ENCODE results near the gene L1CAM.
"Not testable (repeated sequence)": the region's sequence is repeated elsewhere in the genome, so short reads cannot be mapped to it uniquely, and the experiment has no call there.

The L1CAM gene

DNA sequence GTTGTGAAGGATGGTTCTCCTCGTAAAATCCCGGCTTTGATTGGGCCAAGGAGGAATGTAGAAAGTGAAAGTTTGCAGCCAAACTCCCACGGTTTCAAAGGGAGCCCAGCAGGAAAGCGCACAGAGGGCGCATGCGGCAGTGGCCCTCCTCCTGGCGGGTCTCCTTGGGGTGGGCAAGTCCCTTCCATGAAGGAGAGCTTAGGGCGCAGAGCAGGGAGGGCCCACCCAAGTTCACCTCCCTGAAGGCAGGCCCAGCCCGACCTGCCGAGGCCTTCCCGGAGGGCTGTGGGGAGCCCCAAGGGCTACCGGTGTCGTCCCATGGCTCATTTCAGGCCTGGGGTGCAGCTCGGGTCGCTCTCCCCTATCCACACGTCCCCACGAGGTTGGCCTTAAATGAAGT lies 57.7 kb downstream of the L1CAM start:
- no peak for DNase-seq (ENCODE audit: low spot score)

DNA sequence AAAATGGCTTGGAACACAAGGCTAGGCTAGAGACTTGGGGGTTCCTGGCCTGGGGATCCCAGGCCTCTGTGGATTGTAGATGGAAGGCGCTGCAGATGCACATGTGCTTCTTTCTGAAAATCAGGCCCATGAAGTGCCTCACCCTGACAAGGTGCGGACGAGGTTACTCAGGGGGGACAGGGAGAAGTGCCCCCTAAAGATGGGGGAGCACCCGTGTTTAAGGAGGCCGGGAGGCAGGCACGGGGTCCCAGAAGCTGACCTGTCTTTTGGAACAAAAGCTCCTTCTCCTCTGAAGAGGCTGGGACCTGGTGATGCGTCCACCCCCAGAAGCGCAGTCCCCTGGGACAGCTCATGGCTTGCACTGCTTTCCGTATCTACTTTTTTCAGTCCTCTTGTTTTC lies 58.1 kb downstream of the L1CAM start:
- no peak for DNase-seq (ENCODE audit: low spot score)

DNA sequence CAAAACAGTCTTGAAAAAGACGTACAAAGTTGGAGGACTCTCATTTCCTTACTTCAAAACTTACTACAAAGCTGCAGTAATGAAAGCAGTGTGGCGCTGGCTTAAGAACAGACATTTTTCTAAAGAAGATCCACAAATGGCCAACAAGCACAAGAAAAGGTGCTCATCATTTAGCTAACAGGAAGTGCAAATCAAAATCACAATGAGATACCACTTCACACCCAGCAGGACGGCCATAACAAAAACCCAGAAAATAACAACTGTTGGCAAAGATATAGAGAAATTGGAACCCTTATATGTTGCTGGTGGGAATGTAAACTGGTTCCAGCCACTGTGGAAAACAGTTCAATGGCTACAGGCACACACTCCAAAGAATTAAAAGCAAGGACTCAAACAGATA lies 59.0 kb downstream of the L1CAM start:
- no peak for DNase-seq (ENCODE audit: low spot score)

DNA sequence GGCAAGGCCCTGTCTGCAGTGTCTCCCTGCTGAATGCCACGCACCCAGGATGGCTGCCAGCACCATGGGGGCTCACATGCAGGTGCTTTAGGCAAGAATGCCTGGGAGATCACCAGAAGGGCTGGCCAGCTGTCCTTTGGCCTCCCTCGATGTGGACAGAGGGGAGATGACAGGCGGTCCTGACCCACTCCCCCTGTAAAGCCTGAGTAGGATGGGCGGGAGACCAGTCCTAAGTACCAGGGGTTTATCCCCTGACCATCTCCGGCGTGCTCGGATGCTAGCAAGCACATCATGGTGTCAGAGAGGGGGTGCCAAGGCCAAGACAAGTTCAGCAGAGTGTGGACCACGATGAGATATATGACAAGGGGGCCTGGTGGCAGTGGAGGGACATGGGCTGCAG lies 60.9 kb downstream of the L1CAM start:
- no peak for DNase-seq (ENCODE audit: low spot score)

DNA sequence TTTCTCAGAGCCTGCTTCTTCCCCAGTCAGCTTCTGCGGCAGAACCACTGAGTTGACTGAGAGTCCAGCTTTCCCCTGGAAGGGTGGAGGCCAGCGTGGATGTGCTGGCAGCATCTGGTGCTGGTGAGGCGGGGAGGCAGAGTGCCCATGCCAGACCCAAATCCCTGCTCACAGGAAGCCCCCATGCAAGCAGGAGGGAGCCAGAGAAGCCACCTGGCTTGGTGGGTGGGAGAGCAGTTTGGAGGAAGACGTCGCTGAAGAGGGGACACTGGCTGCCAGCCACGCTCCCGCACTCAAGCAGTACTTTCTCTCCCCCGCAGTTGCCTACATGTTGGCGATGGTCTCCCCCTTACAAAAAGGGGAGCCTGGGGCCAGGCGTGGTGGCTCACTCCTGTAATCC lies 61.6 kb downstream of the L1CAM start:
- no peak for DNase-seq (ENCODE audit: low spot score)

DNA sequence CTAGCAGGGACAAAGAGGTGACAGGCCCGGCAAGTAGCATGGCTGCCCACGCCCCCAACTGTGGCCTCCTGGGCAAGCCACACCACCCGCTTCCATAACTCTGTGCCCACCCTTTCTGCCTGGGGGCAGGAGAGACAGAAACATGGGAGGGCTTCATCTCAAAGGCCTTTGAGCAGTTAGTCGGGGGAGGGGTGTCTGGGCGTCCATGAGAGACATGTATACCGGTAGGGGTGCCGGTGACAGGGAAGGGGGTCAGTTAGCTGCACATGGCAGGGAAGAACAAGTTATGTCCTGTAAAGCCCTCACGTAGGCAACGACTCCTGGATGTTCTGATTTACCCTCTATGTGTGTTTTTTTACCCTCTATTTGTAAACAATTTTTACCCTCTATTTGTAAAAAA lies 64.9 kb downstream of the L1CAM start:
- DNase-seq (ENCODE audit: low spot score) = no peak

DNA sequence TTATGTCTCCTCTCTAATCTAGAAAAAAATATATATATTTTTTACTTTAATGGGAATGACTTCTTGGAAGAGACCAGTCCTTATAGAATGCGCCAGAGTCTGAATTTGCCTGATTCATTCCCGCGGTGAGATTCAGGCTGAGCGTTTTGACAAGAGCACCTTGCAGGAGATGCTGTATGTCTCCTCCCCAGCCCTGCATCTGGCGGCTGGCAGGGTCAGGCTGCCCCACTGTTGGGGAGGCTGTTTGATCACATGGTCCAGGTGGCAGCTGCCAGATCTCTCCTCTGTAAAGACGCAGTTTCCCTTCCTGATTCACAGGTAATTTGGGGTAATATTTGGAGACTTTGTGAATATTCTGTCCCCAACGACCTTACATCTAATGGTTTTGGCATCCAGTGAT lies 65.4 kb downstream of the L1CAM start:
- DNase-seq (ENCODE audit: low spot score) = no peak

DNA sequence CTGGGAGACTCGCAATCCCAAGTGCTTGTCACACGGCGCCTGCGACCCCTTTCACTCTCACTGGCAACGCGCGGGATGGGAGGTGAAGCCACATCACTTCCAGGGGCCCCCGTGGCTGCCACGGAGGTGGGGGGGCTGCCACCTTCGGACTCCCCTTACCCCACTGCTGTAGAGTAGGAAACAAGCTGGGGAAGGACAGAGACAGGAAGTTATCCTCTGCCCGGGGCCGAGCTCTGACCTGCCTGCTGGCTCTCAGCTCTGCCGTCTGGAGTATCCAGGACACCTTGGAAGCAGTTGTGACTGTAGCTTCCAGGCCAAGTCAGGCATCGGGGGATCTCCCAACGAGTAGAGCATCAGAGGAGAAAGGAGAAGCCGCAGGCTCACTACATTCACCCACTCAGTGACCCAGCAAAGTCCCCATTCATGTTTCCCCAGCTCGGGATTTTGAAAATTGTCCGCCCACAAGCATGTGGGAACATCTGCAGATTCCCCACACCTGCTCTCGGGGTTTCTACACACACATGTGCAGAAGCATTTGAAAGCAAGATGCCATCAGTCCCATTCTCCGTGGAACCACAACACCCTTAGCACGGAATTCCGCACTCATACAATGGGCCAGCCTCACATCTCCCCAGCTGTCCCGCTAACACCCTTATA lies 66.5 kb downstream of the L1CAM start:
- DNase-seq (ENCODE audit: low spot score) = no peak

DNA sequence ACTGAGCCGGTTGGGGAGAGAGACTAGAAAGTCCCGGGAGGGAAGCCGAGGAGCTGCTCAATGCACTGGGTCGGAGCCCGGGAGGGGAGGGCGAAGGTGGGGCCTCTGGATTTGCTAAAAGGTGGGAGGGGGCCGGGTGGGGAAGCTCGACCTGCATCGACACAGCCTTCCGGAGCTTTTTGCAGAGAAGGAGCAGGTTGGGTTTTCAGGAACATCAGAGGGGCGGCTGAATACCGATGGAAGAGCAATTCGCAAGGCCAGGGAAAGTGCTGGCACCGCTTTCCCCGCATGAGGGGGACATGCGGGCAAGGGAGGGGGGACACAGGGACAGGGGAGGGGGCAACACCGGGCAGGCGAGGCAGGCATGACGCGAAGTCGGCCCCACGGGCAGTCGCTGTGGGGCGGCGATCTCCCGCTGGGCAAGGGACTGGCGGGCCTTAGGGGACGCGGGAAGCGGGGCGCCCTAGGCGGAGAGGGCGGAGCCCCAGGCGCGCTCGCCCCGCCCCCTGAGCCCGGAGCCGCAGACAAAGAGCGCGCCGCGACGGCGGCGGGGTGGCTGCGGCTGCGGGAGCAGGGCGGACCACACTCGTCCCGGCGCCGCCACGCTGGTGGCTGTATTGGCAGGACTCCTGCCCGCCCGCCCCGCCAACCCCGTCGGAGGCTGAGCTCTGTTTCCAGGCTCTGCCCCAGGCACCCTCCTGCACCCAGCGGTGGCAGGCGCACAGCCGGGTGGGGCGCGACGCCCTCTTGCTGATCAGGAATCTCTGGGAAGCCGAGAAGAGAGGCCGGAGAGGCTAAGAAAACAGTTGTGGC lies 67.2 kb downstream of the L1CAM start:
- DNase-seq (ENCODE audit: low spot score) = peak; percentile 23

DNA sequence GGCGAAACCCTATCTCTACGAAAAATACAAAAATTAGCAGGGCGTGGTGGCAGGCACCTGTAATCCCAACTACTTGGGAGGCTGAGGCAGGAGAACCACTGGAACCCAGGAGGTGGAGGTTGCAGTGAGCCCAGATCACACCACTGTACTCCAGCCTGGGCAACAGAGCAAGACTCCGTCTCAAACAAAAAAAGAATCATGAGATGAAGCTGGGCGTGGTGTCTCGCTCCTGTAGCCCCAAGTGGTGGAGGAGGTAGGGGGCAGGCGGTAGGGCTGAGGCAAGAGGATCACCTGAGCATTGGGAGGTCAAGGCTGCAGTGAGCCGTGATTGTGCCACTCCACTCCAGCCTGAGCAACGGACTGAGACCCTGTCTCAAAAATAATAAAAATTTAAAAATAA lies 67.9 kb downstream of the L1CAM start:
- not testable (repeated sequence) for DNase-seq (ENCODE audit: low spot score)

DNA sequence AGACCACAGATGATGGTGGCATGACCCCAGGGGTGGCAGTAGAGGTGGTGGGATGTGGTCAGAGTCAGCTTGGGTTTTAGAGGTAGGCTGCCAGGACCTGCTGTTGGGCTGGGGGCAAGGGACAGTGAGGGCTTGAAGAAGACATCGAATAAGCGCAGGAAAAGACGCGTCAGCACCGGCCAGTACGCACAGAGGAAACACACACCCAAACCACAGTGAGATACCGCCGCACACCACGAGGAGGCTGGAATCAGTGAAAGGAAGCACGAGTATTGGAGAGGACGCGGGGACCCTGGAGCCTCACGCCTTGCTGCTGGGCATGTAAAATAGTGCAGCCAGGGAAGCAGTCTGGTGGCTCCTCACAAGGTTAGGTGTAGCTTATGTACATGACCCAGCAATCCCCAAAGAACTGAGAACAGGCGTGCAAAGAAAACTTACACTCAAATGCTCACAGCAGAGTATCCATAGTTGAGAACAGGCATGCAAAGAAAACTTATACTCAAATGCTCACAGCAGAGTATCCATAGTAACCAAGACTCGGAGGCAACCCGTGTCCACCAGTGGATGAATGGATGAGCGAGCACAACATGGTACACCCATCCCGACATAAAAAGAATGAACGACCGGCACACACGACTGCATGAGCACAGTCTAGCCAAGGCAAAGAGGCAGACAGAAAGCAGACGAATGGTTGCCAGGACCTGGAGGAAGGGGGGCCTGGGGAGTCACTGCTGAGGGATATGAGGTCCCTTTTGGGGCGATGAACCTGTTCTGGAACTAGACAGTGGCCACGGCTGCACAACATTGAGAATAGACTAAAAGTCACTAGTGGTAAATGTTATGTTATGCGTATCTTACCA lies 68.9 kb downstream of the L1CAM start:
- peak; percentile 25 for DNase-seq (ENCODE audit: low spot score)

DNA sequence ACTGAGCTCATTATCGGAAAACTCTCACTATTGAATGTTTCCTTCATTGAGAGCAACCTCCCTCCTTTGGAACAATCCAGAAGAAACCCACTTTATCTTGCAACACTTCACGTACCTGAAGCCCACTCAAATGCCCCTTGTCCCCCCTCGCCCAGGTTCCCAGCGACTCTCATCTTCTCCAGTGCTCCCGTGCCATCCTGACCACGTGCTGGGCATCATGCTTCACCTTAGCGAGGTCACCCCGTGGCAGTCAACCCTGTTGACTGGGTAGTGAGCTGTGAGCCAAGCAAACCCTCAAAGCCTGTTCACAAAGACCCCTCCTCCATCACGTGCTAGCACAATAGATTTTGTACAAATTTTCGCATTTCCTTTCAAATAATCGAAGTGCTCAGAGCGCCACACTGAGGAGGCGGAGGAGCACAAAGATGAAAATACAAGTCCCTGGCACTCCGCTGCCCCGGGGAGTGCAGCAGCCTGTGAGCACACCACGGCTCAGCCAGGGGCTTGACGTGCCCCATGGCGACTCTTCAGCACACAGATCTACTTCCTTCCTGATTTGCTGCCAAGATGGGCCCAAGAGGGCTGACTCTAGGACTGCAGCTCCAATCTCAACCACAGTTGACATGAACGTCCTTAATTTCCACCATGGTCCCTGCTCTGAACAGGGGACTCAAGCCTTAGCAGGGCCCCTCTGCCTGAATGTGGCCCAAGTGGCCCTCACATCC lies 71.2 kb downstream of the L1CAM start:
- no peak for DNase-seq (ENCODE audit: low spot score)

DNA sequence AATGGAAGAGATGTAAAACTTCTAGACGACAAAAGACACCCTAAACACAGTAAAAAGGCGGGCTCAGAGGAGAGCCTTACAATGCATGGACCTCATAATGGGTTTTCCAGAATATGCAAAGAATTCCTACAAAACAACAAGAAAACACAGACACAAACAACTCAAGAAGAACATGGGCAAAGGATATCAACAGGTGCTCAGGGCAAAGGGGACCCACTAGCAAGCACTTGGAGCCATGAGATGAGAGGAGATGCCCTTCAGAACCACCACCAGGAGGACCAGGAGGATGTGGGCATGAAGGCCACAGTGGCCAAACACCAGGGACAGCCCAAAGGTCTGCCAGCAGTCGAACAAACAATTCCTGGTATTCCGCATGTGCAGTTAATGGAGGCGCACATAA lies 72.8 kb downstream of the L1CAM start:
- no peak for DNase-seq (ENCODE audit: low spot score)

DNA sequence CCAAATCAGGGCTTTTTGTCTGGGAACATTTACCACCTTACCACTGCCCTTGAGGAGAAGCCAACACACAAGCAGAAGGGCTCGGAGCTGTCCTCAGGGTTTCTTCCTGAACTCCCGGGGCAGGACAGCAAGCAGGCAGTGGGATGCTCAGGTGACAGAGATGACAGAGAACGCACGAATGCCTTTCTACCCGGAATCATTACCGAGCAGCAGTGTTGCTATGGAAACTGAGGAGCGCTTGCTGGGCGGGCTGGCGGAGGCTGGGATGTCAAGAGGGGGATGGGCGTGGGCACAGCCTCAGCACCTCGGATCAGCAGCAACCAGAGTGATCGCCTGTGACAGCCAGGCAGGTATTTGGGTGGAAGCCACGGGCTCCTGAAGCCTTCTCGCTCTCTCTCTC lies 73.8 kb downstream of the L1CAM start:
- DNase-seq (ENCODE audit: low spot score) = no peak

All from CD4-positive, alpha-beta T cell treated with Interleukin-6 at 100 ng/mL for 8 hours (primary cell).